ENCODE results near the gene TLN1. TPM values are rescaled to one million over a fixed set of nuclear protein-coding genes. Genes with fewer than 3 reads are reported as not detected.

Gene TLN1
- total and polyA plus RNA-seq, 2 of the 8 experiments (the other 6 are each of a cell fraction or from before 2014, with no cell fraction given): 28.1 to 90.1 TPM

- ChIA-PET CTCF (ENCODE audit: partially characterized antibody) (interaction anchor here (15.9 kb wide), 1 partner anchor 40 kb away, joined by 347 read pairs; the partner anchor contains the start of gene TPM2), POLR2A (ENCODE audit: partially characterized antibody) (interaction anchor here (0.8 to 1.4 kb wide), 2 partner anchors 31 to 49 kb away, joined by 3 read pairs; no protein-coding TSS in a partner anchor)
- H2BK12ac ChIP-seq (ENCODE audit: low read depth, low read length): no peak overlapping the region
- no peak overlapping the region for H2AFZ ChIP-seq (ENCODE audit: low read length)
- H3K4ac ChIP-seq (replicated peaks; ENCODE audit: insufficient read length, low read depth, low read length): no peak overlapping the region
- no peaks in the 10 kb centered on the region for H4K20me1 ChIP-seq (replicated peaks in 1 of 2; ENCODE audit: control insufficient read depth in 1 of 2, insufficient read depth in 2 of 2, low read length in 2 of 2)
- H3K14ac ChIP-seq (ENCODE audit: insufficient read length): no peak overlapping the region
- no peak overlapping the region for H2BK5ac ChIP-seq (ENCODE audit: low read depth, low read length)
- H3K18ac ChIP-seq (ENCODE audit: extremely low read depth, low read length): no peak overlapping the region
- H3K23ac ChIP-seq (ENCODE audit: insufficient read length): no peak overlapping the region
- TF ChIP-seq CTCF (IDR thresholded peaks at IDR 0.05; ENCODE audit: control extremely low read depth in 1 of 3, insufficient read depth in 1 of 3, low read depth in 1 of 3, low read length in 3 of 3): no peak
- no peak for TF ChIP-seq FOSL1 (IDR thresholded peaks at IDR 0.05; ENCODE audit: insufficient read depth, low read depth, low read length)
- no peak for TF ChIP-seq YY1 (IDR thresholded peaks at IDR 0.05; ENCODE audit: low read depth, low read length)
- TF ChIP-seq ATF3 (IDR thresholded peaks at IDR 0.05; ENCODE audit: insufficient read depth, low read depth, low read length): no peak
- no peak for TF ChIP-seq CHD2 (IDR thresholded peaks at IDR 0.05; ENCODE audit: low read length)
- H3K9me3 ChIP-seq (ENCODE audit: insufficient read depth in 2 of 2, low read depth in 1 of 2, low read length in 1 of 2): no peaks in the 10 kb centered on the region
- no peaks in the 10 kb centered on the region for H3K79me2 ChIP-seq (ENCODE audit: control insufficient read depth in 1 of 2, insufficient read depth in 2 of 2, low read length in 2 of 2)
- no peak overlapping the region for H2BK15ac ChIP-seq (ENCODE audit: low read length)
- no peak overlapping the region for H2BK20ac ChIP-seq (ENCODE audit: low read length)
- no peak overlapping the region for H3K56ac ChIP-seq (replicated peaks; ENCODE audit: insufficient read length, low read depth, low read length)
- no peak overlapping the region for H3K9ac ChIP-seq (replicated peaks in 1 of 4; ENCODE audit: extremely low read depth in 1 of 4, low read depth in 3 of 4, low read length in 3 of 4)
- peaks cover 8% of the 10 kb centered on the region for H3K23me2 ChIP-seq (ENCODE audit: low read depth, low read length)
- FAIRE-seq (no peak), DNase-seq (ENCODE audit: low read depth in 1 of 2, low spot score in 2 of 2) (no peak)
- no peak overlapping the region for H4K5ac ChIP-seq (ENCODE audit: insufficient read length, low read depth, low read length)
- no peak overlapping the region for H2AK5ac ChIP-seq (ENCODE audit: low read depth, low read length)
- H3K36me3 ChIP-seq (ENCODE audit: control insufficient read depth in 2 of 4, insufficient read depth in 4 of 4, low read length in 3 of 4): no peaks in the 10 kb centered on the region
- H3K4me3 ChIP-seq (ENCODE audit: extremely low read depth in 1 of 4, insufficient read depth in 2 of 4, low read depth in 3 of 4, low read length in 4 of 4): no peak overlapping the region
- H3K79me1 ChIP-seq (ENCODE audit: low read depth, low read length): no peaks in the 10 kb centered on the region
- peaks cover 2 to 17% (median 12%) of the 10 kb centered on the region in 4 experiments; a peak in 6 of 7 replicates for H3K4me1 ChIP-seq (replicated peaks in 1 of 4; ENCODE audit: control insufficient read depth in 3 of 4, insufficient read depth in 4 of 4, low read length in 3 of 4)
- WGBS, 2 experiments (ENCODE audit: extremely low coverage in 1 of 2, insufficient coverage in 1 of 2, insufficient read length in 1 of 2, insufficient replicate concordance in 2 of 2, low coverage in 1 of 2, low lambda C conversion rate in 2 of 2, missing lambda C conversion rate in 1 of 2): 86% methylated on average over 8 of the region's 8 CpGs; no CpG with 5 or more reads in 1 of the 2 experiments
- H3K27me3 ChIP-seq (replicated peaks in 1 of 4; ENCODE audit: control insufficient read depth in 3 of 4, extremely low read depth in 1 of 4, insufficient read depth in 3 of 4, low read length in 3 of 4): peaks cover 0 to 7% (median 0%) of the 10 kb centered on the region in 4 experiments; a peak in 1 of 7 replicates
- H2BK120ac ChIP-seq (replicated peaks; ENCODE audit: low read depth, low read length): no peak overlapping the region
- no peak overlapping the region for H4K8ac ChIP-seq (ENCODE audit: extremely low read depth, insufficient read depth, low read length)
- H4K91ac ChIP-seq (replicated peaks; ENCODE audit: insufficient read length, low read length): no peak overlapping the region
- no peak overlapping the region for H3K4me2 ChIP-seq (ENCODE audit: insufficient read depth in 1 of 2, low read depth in 2 of 2, low read length in 2 of 2)
- no peak overlapping the region for H3K27ac ChIP-seq (ENCODE audit: low read depth, low read length)
Observed at GRCh38 chr9:35652829-35653209, 79.2 kb downstream of the TLN1 start.
